ENCODE results near the gene TNFRSF21. TPM values are rescaled to one million over a fixed set of nuclear protein-coding genes. Genes with fewer than 3 reads are reported as not detected.
"Not testable (repeated sequence)": the region's sequence is repeated elsewhere in the genome, so short reads cannot be mapped to it uniquely, and the experiment has no call there.

The TNFRSF21 gene
- total RNA-seq, 4 donors from 2014 or later: 3.3 to 7.4 (median 3.9) TPM

GRCh38 chr6:47231151-47231550, 78.6 kb downstream of the TNFRSF21 start:
- Histone ChIP-seq H3K4me1 (peaks cover 2% of the 10 kb centered on the region), H3K27ac (no peak overlapping the region), H3K9me3 (no peaks in the 10 kb centered on the region), H3K4me3 (no peak overlapping the region), H3K27me3 (no peaks in the 10 kb centered on the region), H3K36me3 (no peaks in the 10 kb centered on the region)
- no peak for DNase-seq (ENCODE audit: low spot score in 2 of 2)
- WGBS: 89% methylated on average over 4 of the region's 4 CpGs
- TF ChIP-seq EP300 (IDR thresholded peaks at IDR 0.05): no peak
- no peak for TF ChIP-seq POLR2AphosphoS5 (IDR thresholded peaks at IDR 0.05)
- TF ChIP-seq, protein P1, sequence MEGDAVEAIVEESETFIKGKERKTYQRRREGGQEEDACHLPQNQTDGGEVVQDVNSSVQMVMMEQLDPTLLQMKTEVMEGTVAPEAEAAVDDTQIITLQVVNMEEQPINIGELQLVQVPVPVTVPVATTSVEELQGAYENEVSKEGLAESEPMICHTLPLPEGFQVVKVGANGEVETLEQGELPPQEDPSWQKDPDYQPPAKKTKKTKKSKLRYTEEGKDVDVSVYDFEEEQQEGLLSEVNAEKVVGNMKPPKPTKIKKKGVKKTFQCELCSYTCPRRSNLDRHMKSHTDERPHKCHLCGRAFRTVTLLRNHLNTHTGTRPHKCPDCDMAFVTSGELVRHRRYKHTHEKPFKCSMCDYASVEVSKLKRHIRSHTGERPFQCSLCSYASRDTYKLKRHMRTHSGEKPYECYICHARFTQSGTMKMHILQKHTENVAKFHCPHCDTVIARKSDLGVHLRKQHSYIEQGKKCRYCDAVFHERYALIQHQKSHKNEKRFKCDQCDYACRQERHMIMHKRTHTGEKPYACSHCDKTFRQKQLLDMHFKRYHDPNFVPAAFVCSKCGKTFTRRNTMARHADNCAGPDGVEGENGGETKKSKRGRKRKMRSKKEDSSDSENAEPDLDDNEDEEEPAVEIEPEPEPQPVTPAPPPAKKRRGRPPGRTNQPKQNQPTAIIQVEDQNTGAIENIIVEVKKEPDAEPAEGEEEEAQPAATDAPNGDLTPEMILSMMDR (IDR thresholded peaks at IDR 0.05): no peak
- no peak for TF ChIP-seq POLR2A (IDR thresholded peaks at IDR 0.05)

GRCh38 chr6:47230579-47230978, 79.1 kb downstream of the TNFRSF21 start:
- WGBS: 79% methylated on average over 6 of the region's 6 CpGs
- H3K9me3 ChIP-seq: no peaks in the 10 kb centered on the region
- no peaks in the 10 kb centered on the region for H3K36me3 ChIP-seq
- H3K27me3 ChIP-seq: no peaks in the 10 kb centered on the region
- no peak overlapping the region for H3K4me3 ChIP-seq
- no peak for DNase-seq (ENCODE audit: low spot score in 2 of 2)
- TF ChIP-seq POLR2A (IDR thresholded peaks at IDR 0.05): no peak
- no peak for TF ChIP-seq EP300 (IDR thresholded peaks at IDR 0.05)
- TF ChIP-seq, protein P1 (IDR thresholded peaks at IDR 0.05): no peak
- TF ChIP-seq POLR2AphosphoS5 (IDR thresholded peaks at IDR 0.05): no peak
- no peak overlapping the region for H3K27ac ChIP-seq
- no peaks in the 10 kb centered on the region for H3K4me1 ChIP-seq

DNA sequence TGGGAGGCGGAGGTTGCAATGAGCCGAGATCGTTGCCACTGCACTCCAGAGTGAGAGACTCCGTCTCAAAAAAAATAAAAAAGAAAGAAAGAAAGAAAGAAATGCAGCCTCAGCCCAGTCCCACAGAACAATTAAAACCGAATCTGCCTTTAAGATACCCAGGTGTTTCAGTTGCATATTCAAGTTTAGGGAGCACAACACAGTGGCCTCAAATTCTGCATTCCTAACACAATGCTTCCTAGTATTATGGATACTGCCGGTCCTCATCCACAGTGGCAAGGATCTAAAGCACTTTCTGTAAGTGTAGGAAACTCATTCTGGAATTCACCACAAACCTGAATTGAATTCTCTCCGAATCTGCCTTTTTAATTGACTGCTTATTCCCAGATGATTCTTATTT, 80.5 kb downstream of the TNFRSF21 start:
- 94% methylated on average over 7 of the region's 7 CpGs for WGBS
- H3K36me3 ChIP-seq: no peaks in the 10 kb centered on the region
- H3K9me3 ChIP-seq: no peaks in the 10 kb centered on the region
- no peaks in the 10 kb centered on the region for H3K27me3 ChIP-seq
- H3K4me3 ChIP-seq: no peak overlapping the region
- no peak for DNase-seq (ENCODE audit: low spot score in 2 of 2)
- TF ChIP-seq POLR2AphosphoS5 (IDR thresholded peaks at IDR 0.05) (no peak), POLR2A (IDR thresholded peaks at IDR 0.05) (no peak), EP300 (IDR thresholded peaks at IDR 0.05) (no peak)
- TF ChIP-seq, protein P1 (IDR thresholded peaks at IDR 0.05): no peak
- no peaks in the 10 kb centered on the region for H3K4me1 ChIP-seq
- H3K27ac ChIP-seq: no peak overlapping the region

DNA sequence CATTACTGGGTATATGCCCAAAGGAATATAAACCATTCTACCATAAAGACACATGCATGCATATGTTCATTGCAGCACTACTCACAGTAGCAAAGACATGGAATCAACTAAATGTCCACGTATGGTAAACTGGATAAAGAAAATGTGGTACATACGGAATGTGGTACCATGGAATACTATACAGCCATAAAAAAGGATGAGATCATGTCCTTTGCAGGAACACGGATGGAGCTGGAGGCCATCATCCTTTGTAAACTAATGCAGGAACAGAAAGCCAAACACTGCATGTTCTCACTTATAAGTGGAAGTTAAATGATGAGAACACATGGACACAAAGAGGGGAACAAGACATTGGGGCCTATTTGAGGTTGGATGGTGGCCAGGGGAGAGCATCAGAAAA, 81.6 kb downstream of the TNFRSF21 start:
- H3K4me1 ChIP-seq; H3K27me3 ChIP-seq; DNase-seq (ENCODE audit: low spot score in 2 of 2); H3K9me3 ChIP-seq; H3K4me3 ChIP-seq; H3K27ac ChIP-seq; H3K36me3 ChIP-seq: not testable (repeated sequence)
- WGBS: 95% methylated on average over 3 of the region's 3 CpGs

GRCh38 chr6:47223251-47223650, 86.5 kb downstream of the TNFRSF21 start:
- DNase-seq (ENCODE audit: low spot score in 2 of 2); H3K27ac ChIP-seq; H3K4me1 ChIP-seq; H3K27me3 ChIP-seq; H3K4me3 ChIP-seq; H3K36me3 ChIP-seq; H3K9me3 ChIP-seq: not testable (repeated sequence)

DNA sequence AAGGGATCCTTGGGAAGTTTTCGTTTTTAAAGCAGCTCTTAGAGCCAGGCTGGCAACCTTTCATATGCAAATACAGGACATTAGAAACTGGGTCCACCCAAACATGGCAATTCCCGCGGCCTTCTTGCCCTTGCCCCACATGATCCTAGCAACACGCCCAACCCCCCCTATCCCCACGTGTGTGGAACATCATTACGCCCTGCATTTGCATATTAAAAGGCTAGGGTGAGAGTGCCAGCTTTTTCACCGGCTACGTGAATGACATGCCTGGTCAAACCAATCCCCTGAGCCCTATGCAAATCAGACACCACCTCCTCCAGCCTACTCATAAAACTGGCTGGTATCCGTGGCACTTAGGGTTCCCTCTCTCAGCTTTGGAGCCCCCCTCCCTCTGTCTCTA, 88.1 kb downstream of the TNFRSF21 start:
- H3K27me3 ChIP-seq: no peaks in the 10 kb centered on the region
- no peak for TF ChIP-seq POLR2AphosphoS5 (IDR thresholded peaks at IDR 0.05)
- H3K4me1 ChIP-seq: no peaks in the 10 kb centered on the region
- H3K9me3 ChIP-seq: no peaks in the 10 kb centered on the region
- H3K27ac ChIP-seq: no peak overlapping the region
- 42% methylated on average over 9 of the region's 9 CpGs for WGBS
- H3K4me3 ChIP-seq: no peak overlapping the region
- DNase-seq (ENCODE audit: low spot score in 2 of 2): no peak
- no peaks in the 10 kb centered on the region for H3K36me3 ChIP-seq

DNA sequence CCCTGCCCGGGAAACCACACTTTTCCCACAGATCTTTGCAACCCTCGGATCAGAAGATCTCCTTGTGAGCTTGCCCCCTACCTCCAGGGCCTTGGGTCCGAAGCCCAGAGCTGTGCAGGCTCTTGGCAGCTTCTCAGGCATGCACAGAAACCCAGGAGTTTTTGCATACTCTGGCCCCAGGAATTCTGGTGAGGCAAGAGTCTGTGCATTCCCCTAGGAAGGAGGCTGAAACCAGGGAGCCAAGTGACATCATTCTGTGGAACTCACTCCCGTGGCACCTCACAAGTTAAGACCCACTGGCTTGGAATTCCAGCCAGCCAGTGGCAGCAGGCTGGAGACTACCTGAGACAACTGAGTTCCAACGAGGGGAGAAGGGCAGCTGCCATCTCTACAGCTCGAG, 100.1 kb downstream of the TNFRSF21 start:
- Histone ChIP-seq H3K4me3 (no peak overlapping the region), H3K27me3 (no peaks in the 10 kb centered on the region), H3K27ac (no peak overlapping the region), H3K4me1 (no peaks in the 10 kb centered on the region), H3K9me3 (no peaks in the 10 kb centered on the region), H3K36me3 (no peaks in the 10 kb centered on the region)
- 77% methylated on average over 2 of the region's 6 CpGs for WGBS
- no peak for DNase-seq (ENCODE audit: low spot score in 2 of 2)
- TF ChIP-seq POLR2A (IDR thresholded peaks at IDR 0.05) (no peak), POLR2AphosphoS5 (IDR thresholded peaks at IDR 0.05) (no peak), EP300 (IDR thresholded peaks at IDR 0.05) (no peak)
- TF ChIP-seq, protein P1 (IDR thresholded peaks at IDR 0.05): no peak
